Adipocyte (in vitro differentiated cells): Measurements from ENCODE around the gene NCKIPSD.
A peak's percentile ranks its signal among the peaks of the same experiment; 100 is the strongest.

ENCODE experiments used
- DNase-seq: peaks from one replicate; pipeline ENCODE4 v3.0.0-alpha.2; 2015; ENCODE audit warnings: low read depth
- H3K27me3 ChIP-seq: replicated peaks from 2 replicates; pipeline ENCODE4 v1.7.0; 2013; ENCODE audit warnings: mild to moderate bottlenecking, low read length, moderate library complexity; ENCODE audit not compliant: control insufficient read depth, insufficient read depth
- H3K36me3 ChIP-seq: 2 replicates; pipeline ENCODE4 v1.7.0; 2013; ENCODE audit warnings: low read length, mild to moderate bottlenecking, moderate library complexity; ENCODE audit not compliant: control insufficient read depth, insufficient read depth, severe bottlenecking
- H3K4me1 ChIP-seq: 2 replicates; pipeline ENCODE4 v1.7.0; 2013; ENCODE audit warnings: mild to moderate bottlenecking, low read length, moderate library complexity; ENCODE audit not compliant: control insufficient read depth, insufficient read depth
- H3K4me3 ChIP-seq: 2 replicates; pipeline ENCODE4 v1.7.0; 2013; ENCODE audit warnings: mild to moderate bottlenecking, low read length, moderate library complexity
- H3K9ac ChIP-seq: 2 replicates; pipeline ENCODE4 v1.7.0; 2013; ENCODE audit warnings: mild to moderate bottlenecking, low read length, moderate library complexity
- H3K9me3 ChIP-seq: 2 replicates; pipeline ENCODE4 v1.7.0; 2013; ENCODE audit warnings: mild to moderate bottlenecking, low read length, moderate library complexity; ENCODE audit not compliant: control insufficient read depth

The NCKIPSD gene

GRCh38 chr3:48637305-48637704 lies 48.4 kb downstream of the NCKIPSD start:
- Histone ChIP-seq H3K36me3 (peaks cover 14% of the 10 kb centered on the region), H3K27me3 (no peaks in the 10 kb centered on the region), H3K9me3 (no peaks in the 10 kb centered on the region), H3K4me1 (peaks cover 30% of the 10 kb centered on the region), H3K9ac (no peak overlapping the region), H3K4me3 (no peak overlapping the region)
- no peak for DNase-seq

GRCh38 chr3:48636149-48636655 lies 49.5 kb downstream of the NCKIPSD start:
- Histone ChIP-seq H3K27me3 (no peaks in the 10 kb centered on the region), H3K36me3 (peaks cover 25% of the 10 kb centered on the region), H3K4me1 (peaks cover 30% of the 10 kb centered on the region), H3K9me3 (no peaks in the 10 kb centered on the region), H3K9ac (peak overlapping the region; percentile 98), H3K4me3 (peak overlapping the region; percentile 96)
- DNase-seq = peak; percentile 38

GRCh38 chr3:48635222-48636021 lies 50.3 kb downstream of the NCKIPSD start, which contains the start of gene SLC26A6:
Gene SLC26A6, minus strand, starts transcription at chr3:48635461. Its CDS starts 68 bp downstream, at chr3:48635393.
- H3K4me3 ChIP-seq = peak within 1 kb of the TSS; percentile 96
- no peaks in the 10 kb centered on the region for H3K27me3 ChIP-seq
- H3K9ac ChIP-seq = peak within 1 kb of the TSS; percentile 98
- H3K4me1 ChIP-seq = peaks cover 30% of the 10 kb centered on the region
- no peaks in the 10 kb centered on the region for H3K9me3 ChIP-seq
- DNase-seq = peak; percentile 99
- peaks cover 33% of the 10 kb centered on the region for H3K36me3 ChIP-seq

- no peaks in the 10 kb centered on the region for H3K9me3 ChIP-seq
- peak overlapping the region; percentile 96 for H3K4me3 ChIP-seq
- peak overlapping the region; percentile 98 for H3K9ac ChIP-seq
- peaks cover 40% of the 10 kb centered on the region for H3K36me3 ChIP-seq
- H3K27me3 ChIP-seq = no peaks in the 10 kb centered on the region
- DNase-seq = peak; percentile 75
- peaks cover 30% of the 10 kb centered on the region for H3K4me1 ChIP-seq
These were observed 51.0 kb downstream of the NCKIPSD start for GRCh38 chr3:48634661-48635221.

GRCh38 chr3:48633743-48634142 lies 52.0 kb downstream of the NCKIPSD start:
- H3K9ac ChIP-seq = peak overlapping the region; percentile 98
- H3K4me3 ChIP-seq = peak overlapping the region; percentile 96
- H3K27me3 ChIP-seq = no peaks in the 10 kb centered on the region
- H3K4me1 ChIP-seq = peaks cover 30% of the 10 kb centered on the region
- H3K9me3 ChIP-seq = no peaks in the 10 kb centered on the region
- DNase-seq = no peak
- peaks cover 50% of the 10 kb centered on the region for H3K36me3 ChIP-seq

GRCh38 chr3:48633256-48633655 lies 52.5 kb downstream of the NCKIPSD start:
- H3K9ac ChIP-seq = peak overlapping the region; percentile 98
- no peak for DNase-seq
- no peaks in the 10 kb centered on the region for H3K27me3 ChIP-seq
- peak overlapping the region; percentile 96 for H3K4me3 ChIP-seq
- no peaks in the 10 kb centered on the region for H3K9me3 ChIP-seq
- H3K4me1 ChIP-seq = peaks cover 30% of the 10 kb centered on the region
- peaks cover 54% of the 10 kb centered on the region for H3K36me3 ChIP-seq

GRCh38 chr3:48631516-48632448 lies 53.9 kb downstream of the NCKIPSD start:
- DNase-seq = no peak
- H3K4me3 ChIP-seq = no peak overlapping the region
- H3K9me3 ChIP-seq = no peaks in the 10 kb centered on the region
- no peak overlapping the region for H3K9ac ChIP-seq
- H3K4me1 ChIP-seq = peaks cover 29% of the 10 kb centered on the region
- peaks cover 69% of the 10 kb centered on the region for H3K36me3 ChIP-seq
- H3K27me3 ChIP-seq = no peaks in the 10 kb centered on the region

- H3K36me3 ChIP-seq = peaks cover 78% of the 10 kb centered on the region
- no peaks in the 10 kb centered on the region for H3K9me3 ChIP-seq
- H3K9ac ChIP-seq = no peak overlapping the region
- DNase-seq = no peak
- no peak overlapping the region for H3K4me3 ChIP-seq
- H3K27me3 ChIP-seq = no peaks in the 10 kb centered on the region
- H3K4me1 ChIP-seq = peaks cover 20% of the 10 kb centered on the region
These were observed 54.9 kb downstream of the NCKIPSD start for GRCh38 chr3:48630833-48631232.

GRCh38 chr3:48630407-48630806 lies 55.3 kb downstream of the NCKIPSD start:
- Histone ChIP-seq H3K36me3 (peaks cover 82% of the 10 kb centered on the region), H3K9me3 (no peaks in the 10 kb centered on the region), H3K4me3 (no peak overlapping the region), H3K4me1 (peaks cover 19% of the 10 kb centered on the region), H3K9ac (no peak overlapping the region), H3K27me3 (no peaks in the 10 kb centered on the region)
- no peak for DNase-seq

GRCh38 chr3:48629894-48630293 lies 55.8 kb downstream of the NCKIPSD start:
- H3K9me3 ChIP-seq = no peaks in the 10 kb centered on the region
- no peak overlapping the region for H3K9ac ChIP-seq
- DNase-seq = no peak
- H3K4me1 ChIP-seq = peaks cover 19% of the 10 kb centered on the region
- H3K36me3 ChIP-seq = peaks cover 88% of the 10 kb centered on the region
- no peak overlapping the region for H3K4me3 ChIP-seq
- no peaks in the 10 kb centered on the region for H3K27me3 ChIP-seq
